HepG2 (cell line): ENCODE data around the gene GPR152. TPM values are rescaled to one million over a fixed set of nuclear protein-coding genes. Genes with fewer than 3 reads are reported as not detected.

Experiments
- HCFC1 ChIP-seq: fragments of 150-350 bp; IDR thresholded peaks from 2 replicates; pipeline ENCODE4 v1.6.1; 2014; ENCODE audit warnings: low read depth, low read length
- NFATC3 ChIP-seq: sonication (generic); formaldehyde crosslinking; IDR thresholded peaks from 2 replicates; pipeline ENCODE4 v1.5.1; 2020; ENCODE audit warnings: mild to moderate bottlenecking, missing genetic modification reagents
- SRSF4 ChIP-seq: fragments of 200-400 bp; formaldehyde crosslinking; IDR thresholded peaks from one replicate; pipeline ENCODE4 v1.6.1; 2018; ENCODE audit warnings: mild to moderate bottlenecking, low read depth, low read length, moderate library complexity; ENCODE audit not compliant: poor library complexity, severe bottlenecking
- THAP9 ChIP-seq: sonication (generic); formaldehyde crosslinking; IDR thresholded peaks from 2 replicates; pipeline ENCODE4; 2020; ENCODE audit warnings: missing genetic modification reagents, mild to moderate bottlenecking, borderline replicate concordance
- ZBTB34 ChIP-seq: sonication (generic); formaldehyde crosslinking; IDR thresholded peaks from 2 replicates; pipeline ENCODE4 v1.8.0; 2022; ENCODE audit warnings: mild to moderate bottlenecking, missing genetic modification reagents
- polyA plus RNA-seq, 8 experiments: library from polyadenylated mRNA; depleted of rRNA in 3 of 8; stranded (reverse) in 7 of 8; unstranded in 1 of 8; fragments of >200 nt; fragmentation: Illumina TruSeq in 4 of 8; extraction: Trizol in 4 of 8; gene quantifications; 2 replicates each; pipeline versions ENCODE4 v1.2.1 to v1.2.3, GENCODE V29; 2011 to 2016; ENCODE audit warnings: low read depth in 4 of 8, missing spikeins in 1 of 8, mixed read lengths in 1 of 8; ENCODE audit not compliant: insufficient read depth in 1 of 8
- total RNA-seq, 5 experiments: library from RNA; depleted of rRNA; stranded (reverse); fragments of >200 nt; fragmentation: Illumina TruSeq; extraction: Trizol; gene quantifications; 2 replicates each; pipeline ENCODE4 v1.2.3, GENCODE V29; 2016; ENCODE audit warnings: low read depth in 1 of 5

The GPR152 gene
- total and polyA plus RNA-seq, 2 of the 13 experiments (the other 11 are each of a cell fraction or from before 2014, with no cell fraction given), result not detected

GRCh38 chr11:67483831-67484665 lies 31.5 kb upstream of the GPR152 start (continued):
- TF ChIP-seq ZBTB34 (CRISPR knock-in tag), result no peak
- no peak for TF ChIP-seq NFATC3 (CRISPR knock-in tag)
- TF ChIP-seq THAP9 (CRISPR knock-in tag), result no peak
- TF ChIP-seq HCFC1, result no peak
- TF ChIP-seq SRSF4, result no peak
- TF ChIP-seq, all 625 proteins: peak for 2
